NCI-H1105 (cell line): ENCODE data around the gene COL1A1.

Source experiments
- DNase-seq: peaks from one replicate; lab custom pipeline; 2025; lab: John Stamatoyannopoulos, UW

COL1A1 gene

DNA sequence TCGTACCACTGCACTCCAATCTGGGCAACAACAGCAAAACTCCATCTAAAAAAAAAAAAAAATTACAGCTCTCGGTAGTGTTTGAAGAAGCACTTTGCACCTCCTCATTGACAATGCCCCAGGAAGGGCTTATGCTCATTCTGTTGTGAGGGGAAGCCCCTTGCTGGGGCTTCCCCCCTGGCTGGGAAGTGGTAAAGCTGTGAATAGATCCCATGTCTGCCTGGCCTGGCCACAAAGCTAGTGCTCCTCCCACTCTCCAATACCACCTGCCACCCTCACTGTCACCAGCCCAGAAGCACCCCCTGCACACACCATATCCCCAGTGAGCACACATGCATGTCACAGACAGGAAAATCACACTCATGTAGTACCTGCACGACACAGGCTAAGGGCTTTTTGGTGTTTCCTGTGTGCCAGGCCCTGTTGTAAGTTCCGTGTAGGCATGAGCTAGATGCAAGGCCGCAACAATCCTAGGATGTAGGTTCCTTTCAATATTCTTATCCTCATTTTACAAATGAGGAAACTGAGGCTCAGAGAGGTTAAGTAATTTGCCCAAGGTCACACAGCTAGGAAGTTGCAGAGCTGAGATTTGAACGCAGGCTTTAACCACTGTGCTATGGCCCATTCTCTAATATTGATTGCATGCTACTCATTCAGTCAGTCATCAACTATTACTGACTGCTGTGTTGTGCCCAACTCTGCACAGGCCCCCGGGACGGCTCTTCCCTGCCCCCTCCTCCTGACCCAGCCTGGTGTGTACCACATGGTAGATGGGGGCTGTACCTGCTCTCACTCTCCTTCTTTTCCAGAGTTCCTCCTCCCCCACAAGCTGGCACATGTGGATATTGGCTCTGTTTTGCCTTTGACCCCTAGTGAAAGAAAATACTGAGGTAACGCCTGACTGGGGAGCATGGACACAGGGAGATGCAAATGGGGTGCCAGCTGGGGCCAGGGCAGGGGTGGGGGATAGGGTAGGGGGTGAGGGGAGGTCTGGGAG lies 11.9 kb upstream of the COL1A1 start:
- DNase-seq: no peak

DNA sequence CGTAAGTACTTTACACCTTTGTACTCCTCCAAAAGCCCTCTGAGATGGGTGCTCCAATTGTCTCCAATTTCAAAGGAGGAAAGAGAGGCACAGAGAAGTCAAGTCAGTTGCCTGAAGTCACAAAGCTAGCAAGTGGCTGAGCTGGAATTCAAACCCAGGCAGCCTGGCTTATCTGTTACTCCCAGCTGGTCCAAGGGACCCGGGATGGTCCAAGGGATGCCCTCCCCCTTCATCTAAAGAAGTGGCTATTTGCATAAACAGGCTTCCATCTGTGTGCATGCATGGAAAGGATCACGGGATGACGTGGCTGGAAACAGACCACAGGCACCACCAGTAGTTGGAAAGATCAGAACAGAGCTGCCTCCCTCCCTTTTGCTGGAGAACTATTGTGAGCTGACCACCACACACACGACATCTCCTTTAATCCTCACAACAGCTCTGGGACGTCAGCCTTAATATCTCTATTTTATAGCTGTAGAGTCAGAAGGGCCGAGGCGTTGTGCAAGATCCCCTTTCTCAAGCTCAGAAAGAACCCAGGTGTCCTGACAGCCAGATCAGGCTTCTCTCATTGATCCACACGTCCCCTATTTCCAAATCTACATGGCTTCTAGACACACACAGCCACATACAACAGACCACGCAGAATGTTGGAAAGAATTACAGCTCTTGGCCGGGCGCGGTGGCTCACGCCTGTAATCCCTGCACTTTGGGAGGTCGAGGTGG lies 10.9 kb upstream of the COL1A1 start:
- no peak for DNase-seq

DNA sequence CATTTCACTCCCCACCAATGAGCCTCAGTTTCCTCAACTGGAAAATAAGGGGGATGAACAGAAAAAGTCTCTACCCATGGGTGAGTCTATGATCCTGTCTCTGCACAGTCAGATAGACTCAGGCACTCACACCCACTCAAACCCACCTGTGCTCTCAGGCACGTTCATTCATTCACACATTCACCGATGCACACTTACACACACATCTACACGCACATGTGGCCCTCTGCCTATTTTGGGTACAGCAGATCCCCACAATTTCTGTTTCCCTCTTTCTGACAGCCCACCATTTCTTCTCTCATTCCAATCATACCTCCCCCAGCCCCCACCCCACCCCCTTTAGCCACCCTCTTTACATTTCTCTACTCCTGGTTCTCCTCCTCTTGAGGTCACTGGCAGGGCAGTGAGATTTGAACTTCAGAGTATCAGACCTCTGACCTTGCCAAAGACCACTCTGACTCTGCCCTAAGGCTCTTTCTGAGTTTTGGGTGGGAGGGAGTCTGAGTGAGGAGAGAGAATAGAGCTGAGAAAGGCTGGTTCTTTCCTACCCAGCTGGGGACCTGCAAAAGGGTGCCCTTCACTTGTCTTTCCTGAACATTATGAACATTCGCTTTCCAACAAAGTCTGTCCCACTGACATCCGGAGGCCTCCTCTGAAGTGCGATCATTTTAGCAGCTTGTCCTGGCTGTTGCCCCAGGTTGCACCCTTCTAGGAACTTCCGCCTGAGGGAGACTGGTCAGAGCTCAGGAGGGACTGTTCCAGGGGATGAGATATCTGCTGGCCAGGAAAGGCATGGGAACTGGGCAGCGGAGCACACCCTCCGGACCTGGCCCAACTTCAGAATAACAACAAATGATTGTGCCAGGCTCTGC lies 10.1 kb upstream of the COL1A1 start:
- no peak for DNase-seq

DNA sequence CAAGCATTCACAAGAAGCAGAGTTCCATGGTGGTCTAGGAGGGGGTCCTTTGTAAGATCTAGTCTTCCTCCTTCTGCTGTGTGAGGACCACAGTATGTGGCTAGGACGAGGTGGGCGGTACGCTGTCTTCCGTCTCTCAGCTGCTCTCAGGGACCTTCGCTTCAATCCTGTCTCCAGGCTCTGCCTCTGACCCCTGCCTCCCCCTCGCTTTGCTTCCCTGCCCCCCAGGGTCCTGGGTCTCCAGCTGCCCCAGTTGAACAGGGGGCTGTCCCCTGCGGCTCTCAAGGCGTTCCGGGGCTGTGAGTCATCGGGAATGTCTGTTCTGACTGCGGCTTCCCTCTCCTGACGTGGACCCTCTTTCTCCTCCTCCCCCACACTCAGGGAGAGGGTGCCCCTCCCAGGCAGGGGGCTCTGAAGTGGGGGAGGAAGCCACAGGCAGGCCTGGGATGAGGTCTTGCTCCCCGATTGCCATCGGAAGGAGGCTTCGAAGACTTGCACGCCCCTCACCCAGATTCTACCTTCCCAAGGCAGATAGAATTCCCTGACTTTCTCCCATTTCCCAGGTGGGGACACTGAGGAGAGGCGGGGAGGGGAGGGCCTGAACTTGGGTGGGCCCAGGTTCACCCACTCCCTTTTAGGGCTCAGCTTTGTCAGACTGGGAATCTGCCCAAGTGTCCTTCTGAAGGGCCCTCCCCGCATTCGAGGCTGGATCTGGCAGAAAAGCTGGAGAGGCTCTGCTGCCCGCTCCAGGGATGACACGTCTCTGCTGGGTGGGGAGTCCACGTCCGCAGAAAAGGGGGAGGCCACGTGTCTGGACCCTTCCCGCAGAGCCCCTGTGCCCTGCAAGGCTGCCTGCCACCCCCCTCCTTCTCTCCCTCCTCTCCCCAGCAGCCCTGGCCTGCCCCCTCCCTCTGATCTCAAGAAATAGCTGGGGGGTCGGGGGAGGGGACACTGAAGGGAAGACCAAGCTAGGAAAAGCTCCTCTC lies 9.1 kb upstream of the COL1A1 start:
- DNase-seq: no peak

DNA sequence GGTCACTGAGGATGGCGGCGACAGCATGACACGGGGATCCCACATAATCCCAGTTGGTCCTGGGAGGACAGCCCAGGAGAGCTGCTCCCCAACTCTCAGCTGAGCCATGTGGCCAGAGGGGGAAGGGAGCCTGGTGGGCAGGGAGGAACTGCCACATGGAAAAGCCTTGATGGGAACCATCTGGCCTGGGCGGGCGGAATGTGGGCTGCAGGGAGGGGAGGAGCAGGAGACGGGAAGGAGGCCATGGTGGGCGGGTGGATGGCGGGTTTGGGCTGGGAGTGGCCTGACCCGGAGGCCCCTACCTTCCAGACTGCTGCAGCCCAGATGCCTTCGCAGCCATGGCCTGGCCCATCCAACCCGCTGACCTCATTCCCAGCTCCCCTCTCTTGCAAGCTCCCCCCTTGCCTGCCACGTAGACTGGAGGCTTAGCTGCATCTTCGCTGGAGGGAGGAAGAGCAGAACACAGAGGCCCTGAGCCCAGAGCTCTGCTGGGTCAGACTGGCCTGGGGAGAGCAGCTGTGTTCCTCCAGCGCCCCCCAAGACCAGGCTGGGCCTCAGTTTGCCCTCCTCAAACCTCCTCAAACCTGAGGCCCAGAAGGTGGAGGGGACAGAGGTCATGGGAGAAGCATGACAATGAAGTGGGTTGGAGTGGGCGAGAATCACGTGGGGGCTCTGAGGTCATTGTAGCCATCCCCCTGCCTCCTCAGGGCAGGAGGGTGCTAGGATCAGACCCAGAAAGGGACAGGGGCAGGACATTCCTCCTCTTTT lies 8.2 kb upstream of the COL1A1 start:
- no peak for DNase-seq

DNA sequence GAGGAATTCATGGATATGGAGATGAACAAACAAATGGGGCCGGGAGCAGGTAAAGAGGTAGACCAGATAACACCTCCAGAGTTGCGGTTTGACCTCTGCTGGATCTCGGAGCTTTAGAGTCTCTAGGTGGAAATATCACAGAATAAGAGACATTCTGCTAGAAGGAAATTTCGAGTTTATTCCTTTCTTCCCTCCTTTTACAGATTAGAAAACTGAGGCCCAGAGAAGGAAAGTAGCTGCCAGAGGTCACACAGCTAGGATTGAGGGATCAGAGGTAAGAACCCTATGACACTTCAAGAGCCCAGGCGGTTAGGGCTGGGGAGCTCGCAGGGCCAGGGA lies 7.7 kb upstream of the COL1A1 start:
- DNase-seq: no peak

DNA sequence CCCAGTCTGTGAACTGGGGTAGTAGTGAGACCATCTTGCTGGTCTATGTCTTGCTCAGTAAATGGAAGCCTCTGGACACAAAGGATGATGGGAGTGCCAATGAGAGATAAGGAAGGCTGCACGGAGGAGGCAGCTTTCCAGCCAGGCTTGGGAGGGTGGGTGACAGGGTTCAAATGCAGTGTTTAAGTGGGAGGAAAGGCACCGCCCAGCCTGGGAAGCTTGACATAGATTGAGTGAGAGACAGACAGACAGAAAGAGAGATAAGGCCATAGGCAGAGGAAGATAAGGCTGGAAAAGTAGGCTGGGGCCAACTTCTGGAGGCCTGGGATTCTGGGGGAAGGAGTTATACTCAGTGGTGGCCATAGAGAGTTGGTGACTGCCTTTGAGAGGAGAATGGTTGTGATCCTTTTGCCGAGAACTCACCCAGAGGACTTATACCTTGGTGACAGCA lies 7.2 kb upstream of the COL1A1 start:
- no peak for DNase-seq

DNA sequence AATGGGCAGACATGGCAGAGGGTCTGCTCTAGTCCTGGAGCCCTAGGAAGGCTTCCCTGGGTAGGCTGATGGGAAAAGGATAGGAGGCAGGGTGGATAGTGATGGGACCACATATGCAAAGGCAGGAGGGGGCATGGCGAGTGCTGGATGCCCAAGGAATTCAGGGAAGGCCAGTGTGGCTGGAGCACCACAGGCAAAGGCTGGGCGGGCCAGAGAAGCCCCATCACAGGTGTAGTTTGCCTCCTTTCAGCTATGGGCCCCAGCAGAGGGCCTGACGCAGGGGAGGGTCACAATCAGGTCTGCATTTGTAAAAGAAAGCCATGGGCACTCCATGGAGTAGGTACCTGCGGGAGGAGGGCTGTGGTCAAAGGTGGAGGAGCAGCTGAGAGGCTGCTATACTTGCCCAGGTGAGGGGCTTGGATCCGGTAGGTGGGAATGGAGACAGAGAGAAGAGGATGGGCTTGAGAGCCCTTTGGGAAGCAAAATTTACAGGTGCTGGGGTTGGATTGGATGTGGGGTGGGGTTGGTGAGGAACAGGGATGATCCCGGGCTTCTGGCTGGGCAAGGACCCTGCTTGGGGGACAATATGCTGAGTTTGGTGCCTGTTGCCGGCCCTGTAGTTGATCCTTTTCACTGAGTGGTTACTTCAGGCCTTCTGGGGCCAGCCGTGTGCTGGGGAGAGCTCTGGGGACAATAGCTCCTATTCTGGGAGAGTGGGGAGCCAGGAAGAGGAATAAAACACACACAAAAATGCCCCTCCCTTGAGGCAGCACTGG lies 6.5 kb upstream of the COL1A1 start:
- no peak for DNase-seq

DNA sequence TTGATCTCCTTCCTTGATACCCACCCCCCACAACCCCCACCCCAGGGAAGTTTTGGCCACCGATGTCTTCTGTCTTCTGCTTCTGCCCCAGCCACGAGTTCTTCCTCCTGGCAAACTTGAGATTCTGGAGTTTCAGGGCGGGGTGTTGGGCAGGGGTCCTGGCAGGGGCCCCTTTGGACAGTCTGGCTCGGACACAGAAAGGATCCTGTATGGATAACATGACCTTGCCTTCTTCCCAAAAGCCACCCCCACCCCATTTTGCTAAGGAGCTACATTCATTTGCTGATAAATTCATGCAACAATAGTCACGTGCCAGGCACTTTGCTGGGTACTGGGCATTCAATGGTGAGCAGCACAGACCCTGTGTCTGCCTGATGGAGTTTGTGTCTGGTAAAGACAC lies 5.9 kb upstream of the COL1A1 start:
- DNase-seq: no peak

DNA sequence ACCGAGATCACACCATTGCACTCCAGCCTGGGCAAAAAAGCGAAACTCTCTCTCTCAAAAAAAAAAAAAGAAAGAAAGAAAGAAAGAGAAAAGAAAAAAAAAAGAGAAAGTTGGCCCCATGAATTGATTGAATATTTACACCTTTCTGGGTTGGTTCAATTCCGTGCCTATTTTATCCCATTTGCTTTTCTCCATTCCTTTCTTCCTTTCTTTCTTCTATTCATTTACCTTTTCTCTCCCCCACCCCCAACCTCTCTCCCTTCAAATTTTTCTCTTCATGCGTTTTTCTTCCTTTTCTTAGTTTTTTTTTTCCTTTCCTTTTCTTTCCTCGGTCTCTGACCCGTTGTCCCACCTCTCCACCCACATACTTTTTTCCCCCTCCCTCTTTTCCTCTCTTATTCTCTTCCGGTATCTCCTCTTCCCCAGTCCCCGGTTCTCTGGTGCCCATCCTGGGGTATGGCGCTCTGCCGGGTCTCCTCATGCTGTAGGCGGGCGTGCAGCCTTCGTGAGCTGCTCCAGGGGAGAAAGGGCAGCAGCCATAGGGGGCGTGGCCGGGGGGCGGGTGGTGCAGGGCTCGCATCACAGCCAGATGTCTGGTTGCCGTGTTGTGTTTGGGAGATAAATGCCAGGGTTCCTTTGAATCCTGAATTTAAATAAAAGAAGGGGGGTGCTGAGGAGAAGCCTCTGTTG lies 5.3 kb upstream of the COL1A1 start:
- peak; percentile 40 for DNase-seq

DNA sequence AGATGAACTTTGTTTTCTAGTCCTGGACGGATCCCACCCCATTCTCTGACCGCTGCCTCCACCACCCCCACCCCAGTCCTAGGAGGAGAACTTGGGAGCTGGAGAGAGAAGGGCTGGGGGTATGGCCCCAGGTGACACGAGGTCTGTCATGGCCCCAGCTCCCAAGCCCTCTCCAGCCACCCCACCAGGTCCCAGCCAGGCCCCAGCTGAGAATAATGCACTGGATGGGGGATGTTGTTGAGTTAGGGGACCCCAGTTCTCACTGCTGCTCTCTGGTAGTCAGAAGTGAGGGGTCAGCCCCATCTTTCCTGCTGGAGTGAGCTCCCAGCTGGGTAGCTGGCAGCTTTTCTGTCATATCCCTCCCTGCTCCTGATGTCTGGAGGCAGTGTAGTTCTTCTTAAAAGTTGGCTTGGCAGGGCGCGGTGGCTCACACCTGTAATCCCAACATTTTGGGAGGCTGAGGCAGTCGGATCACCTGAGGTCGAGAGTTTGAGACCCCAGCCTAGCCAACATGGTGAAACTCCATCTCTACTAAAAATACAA lies 4.6 kb upstream of the COL1A1 start:
- DNase-seq: no peak

DNA sequence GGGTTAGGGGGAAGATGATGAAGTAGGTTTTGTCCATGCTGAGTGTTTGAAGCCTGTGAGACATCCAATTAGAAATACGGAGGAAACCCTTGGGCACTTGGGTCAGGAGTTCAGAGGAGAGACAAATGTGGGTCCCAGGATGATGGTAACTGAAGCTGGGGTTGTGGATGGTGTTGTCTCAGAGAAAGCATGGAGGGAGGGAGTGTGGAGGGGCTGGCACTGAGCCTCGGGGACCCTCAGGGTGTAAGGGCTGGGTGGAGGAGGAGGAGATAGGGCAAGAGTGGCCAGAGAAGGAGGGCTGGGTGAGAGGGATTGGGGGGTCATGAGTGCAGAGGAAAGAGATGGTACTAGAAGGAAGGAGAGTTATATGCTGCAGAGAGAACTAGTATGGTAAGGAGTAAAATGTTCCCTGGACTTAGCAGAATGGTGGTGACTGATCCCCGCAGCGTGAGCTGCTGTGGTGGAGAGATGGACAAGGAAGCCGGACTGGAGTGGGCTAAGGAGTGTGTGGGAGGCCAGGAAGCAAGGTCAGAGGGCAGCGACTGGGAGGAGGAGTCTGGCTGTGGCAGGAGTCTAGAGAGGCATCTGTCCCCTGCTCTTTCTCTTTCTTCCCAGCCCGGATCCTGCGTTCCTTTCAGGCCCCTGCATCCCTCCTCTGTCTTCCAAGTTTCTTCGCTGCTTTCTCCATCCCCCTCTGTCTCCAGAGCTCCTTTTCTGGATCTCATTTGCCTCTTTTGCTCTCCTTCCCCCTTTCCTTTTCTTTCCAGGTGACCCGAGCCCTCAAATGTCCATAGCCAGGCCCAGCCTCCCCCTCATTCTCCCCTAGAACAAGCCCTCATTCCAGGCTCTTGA lies 3.9 kb upstream of the COL1A1 start:
- DNase-seq: no peak

DNA sequence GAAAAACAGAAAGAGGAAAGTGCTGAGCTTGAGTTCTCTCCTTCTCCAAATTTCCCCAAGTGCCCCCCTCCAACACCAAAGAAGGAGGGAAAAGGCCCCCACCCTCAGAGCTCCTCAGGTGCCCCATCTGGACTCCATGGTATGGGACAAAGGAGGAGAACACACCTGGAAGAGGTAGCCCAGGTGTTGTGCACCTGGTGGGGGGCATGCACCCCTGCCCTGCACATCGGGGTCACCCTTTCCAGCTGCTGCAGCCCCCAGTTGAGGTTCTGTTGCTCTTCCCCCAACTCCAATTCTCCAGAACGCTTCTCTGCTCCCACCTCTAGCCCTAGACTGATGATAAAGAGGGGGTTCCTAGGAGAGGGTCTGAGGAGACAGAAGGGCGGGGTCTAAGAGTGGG lies 3.0 kb upstream of the COL1A1 start:
- no peak for DNase-seq

DNA sequence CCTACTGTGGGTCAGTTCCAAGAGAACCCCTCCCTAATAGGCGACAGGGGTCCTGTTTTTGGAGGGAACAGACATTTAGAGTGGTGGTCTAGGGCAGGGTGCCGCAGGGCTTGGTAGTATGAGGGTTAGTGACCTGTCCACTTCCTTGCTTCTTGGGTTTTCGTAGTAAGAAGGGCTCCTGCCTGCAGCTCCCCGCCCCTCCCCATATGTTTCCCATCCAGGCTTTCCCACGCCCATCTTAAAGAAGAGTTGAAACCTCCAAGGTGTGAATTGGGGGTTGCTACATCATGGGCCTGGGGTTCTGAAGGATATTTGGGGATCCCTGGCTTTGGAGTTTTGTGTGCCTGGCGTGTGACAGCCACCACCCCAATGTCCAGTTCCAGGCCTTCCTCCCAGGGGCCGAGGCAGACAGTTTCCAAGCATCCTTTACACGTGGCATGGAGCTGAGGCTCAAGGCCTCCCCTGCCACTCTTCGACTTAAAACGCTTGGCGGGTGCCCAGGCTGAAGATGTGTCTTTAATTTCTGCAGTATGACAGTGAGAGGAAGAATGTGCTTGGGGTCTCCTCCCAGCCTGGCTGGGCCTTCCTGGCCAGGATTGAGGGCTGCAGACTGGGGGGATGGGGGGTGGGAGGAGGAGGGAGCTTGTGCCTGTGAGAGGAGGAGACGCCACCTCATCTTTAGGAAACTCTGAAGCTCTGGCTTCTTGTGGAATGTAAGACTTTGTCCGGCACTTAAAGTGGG lies 2.3 kb upstream of the COL1A1 start:
- DNase-seq: no peak

DNA sequence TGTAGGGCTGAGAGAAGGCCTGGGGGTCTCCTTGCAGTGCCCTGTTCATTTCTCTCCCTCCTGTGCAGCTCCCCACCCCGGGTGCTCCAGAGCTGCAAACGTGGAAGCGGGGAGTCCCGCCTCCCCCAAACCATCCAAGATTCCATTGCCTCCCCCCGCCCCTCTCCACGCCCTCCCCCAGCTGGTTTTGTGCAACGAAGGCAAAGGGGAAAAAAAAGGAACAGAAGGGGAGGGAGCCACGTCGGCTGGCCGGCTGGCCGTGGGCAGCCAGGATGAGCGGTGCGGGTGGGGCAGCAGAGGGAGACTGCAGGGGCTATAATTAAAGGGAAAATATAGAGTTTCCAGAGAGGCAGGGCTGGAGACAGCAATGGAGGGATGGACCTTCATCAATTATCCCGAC lies 1.7 kb upstream of the COL1A1 start:
- no peak for DNase-seq

DNA sequence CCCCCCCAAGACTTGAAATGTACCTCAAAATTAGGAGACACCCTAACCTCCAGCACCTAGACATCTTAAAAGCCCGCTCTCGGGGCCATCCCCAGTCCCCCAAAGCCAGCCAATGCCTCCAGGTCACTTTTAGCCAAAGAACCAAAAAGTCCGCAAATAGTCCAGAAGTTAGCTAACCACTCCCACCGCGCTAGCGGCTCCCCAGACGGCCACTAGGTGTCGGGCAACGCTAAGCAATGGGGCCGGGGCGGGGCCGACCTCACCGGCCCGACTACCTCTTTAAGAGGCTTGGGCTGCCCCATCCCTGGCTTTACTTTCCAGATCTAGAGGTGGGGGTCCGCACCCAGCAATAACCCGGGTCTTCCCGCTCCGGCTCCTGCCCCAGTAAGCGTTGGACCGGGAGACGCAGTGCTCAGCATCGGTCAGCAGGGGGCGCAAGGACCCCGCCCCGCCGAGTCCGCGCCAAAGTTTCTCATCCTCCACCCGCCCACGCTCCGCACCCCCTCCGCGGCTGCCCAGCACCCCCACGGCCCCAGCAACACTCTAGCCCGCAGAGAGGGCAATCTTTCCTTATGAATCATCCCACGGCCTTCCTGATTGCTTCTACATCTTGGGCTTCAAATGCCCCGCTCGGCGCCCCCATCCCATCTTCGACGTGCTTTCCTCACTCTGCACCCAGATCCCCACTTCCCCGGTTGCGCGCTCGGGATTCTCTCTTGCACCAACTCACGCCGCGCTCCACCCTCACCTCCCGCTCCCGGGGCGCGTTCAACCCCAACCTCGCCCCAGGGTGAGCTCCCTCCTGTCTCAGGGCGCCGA lies 765 bp downstream of the COL1A1 start:
- DNase-seq: peak; percentile 76
